Skin of body (tissue), 2 donors: ENCODE data around the gene SPECC1. TPM values are rescaled to one million over a fixed set of nuclear protein-coding genes. Genes with fewer than 3 reads are reported as not detected.
"Not testable (repeated sequence)": the region's sequence is repeated elsewhere in the genome, so short reads cannot be mapped to it uniquely, and the experiment has no call there.

Experiments
- DNase-seq: peaks from one replicate; lab custom pipeline; 2025; lab: John Stamatoyannopoulos, UW
- total RNA-seq: library from RNA; depleted of rRNA; stranded (reverse); fragments of >200 nt; gene quantifications from one replicate; pipeline ENCODE4 v1.2.3, GENCODE V29; 2014

Gene SPECC1
- total RNA-seq, 1 donor from 2014 or later: 21.3 TPM

DNA sequence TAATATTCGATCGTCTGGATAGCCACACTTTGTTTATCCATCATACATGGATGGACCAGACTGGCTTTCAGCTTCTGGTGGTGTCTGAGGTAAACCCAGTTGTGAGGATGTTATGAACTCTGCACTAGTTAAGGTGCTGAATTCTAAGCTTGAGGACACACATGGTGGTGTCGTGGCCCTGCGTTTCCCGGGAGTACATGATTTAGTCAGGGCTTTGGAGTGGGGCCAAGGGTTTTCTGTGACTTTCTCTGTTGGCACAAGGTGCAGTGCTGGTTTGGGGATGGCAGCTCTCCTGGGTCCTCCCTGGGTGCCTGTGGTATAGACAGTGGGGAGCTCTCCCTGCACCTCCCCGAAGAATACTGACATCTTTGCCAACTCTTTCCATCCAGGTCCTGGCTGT lies 116.6 kb downstream of the SPECC1 start:
- DNase-seq: no peak

DNA sequence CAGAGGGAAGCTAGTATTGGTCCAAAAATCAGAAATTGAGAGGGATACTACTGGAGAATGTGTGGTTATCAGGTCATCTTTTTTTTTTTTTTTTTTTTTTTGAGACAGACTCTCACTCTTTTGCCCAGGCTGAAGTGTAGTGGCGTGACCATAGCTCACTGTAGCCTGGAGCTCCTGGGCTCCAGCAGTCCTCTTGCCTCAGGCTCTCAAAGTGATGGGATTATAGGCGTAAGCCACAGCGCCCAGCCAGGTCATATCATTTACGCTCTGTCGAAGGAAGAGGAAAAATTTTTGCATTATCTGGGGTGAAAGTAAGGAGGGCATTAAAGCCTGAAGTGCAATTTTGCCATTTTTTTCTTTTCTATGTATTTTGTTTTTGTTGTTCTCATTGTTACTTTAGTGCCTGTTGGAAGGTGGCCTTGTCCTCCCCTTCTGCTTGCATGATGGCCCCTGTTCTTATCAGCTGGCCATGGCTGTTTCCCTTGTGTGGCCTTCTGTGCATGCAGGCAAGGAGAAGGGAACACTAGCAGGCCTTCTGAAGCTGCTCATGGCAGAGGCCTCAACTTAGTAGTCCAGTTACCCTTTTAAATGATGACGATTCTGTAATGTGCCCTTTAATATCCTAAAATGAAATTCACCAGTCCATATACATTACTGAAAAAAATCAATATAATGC lies 118.3 kb downstream of the SPECC1 start:
- DNase-seq: no peak

DNA sequence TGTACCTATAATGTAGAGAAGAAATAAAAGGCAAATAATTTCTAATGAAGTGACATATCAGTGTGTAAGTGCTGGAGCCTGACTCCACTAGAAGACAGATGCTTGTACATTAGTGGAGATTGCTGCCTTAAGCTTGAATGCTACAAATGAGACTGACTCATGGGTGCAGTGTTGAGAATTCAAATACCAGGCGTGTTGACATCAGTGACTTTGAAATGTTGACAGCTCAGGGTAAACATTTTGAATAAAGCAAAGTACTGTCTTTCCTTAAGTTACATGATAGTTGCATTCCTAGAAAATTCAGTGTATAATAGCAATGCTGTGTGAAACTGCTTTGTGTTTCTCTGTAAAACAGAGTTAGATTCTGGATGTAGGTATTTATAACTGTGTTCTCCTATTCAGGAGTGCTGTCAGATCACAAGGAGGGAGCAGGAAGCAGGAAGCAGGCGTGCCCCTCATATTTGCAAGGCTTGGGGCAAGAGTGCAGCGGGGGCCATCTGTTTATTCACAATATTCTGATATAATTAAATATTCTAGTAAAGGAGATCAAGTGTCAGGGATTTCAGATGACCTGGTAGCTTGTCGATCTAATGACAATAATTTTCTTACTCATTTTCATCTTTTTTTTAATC lies 119.0 kb downstream of the SPECC1 start:
- no peak for DNase-seq

DNA sequence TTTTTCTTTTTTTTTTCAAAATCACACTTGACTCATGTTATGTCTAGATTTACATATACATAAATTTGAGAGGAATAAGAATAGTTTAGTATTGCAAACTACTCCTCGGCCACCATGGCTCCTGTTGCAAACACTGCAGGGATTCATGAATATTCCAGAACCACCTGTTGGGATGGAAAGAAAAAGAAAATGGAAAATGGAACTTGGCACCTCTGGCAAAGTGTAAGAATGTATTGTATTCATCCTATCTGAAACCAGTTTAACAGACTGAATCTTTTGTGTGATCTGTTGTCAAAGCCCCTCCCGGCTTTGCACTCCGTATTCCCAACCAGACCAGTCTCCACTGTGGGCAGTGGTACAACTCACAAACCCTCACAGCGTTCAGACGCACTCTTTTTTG lies 124.4 kb downstream of the SPECC1 start:
- no peak for DNase-seq

DNA sequence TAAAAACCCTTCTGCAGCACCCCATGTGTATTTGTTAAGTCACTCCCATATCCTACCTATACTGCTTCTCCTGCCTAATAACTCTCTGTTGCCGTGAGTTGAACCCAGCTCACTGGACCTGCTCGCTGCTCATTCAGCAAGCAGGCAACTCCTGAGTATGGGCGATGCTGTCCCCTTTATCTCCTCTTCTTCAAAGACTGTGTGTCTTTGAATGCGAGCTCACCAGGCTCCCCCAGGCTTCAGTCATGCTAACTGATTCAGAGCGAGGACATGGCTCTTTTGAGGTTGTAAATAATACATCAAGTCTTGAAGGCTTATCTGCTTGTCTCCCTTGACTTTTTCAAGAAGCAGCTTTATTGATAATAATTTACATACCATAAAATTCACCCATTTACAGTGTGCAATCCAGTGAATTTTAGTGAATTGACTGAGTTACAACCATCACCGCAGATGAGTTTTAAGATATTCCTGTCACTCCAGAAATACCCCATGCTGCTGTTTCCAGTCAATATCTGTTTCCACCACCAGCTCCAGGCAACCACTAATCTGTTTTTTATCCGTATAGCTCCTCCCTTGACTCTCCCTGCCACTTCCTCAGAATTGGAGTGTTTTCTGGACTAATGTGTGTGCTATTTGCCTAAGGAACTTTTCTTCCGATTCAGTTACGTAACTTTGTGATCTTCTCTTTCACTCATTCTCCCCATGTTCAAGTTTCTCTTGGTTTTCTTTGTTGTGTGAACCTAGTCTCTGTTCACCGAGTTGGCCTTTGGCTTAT lies 132.2 kb downstream of the SPECC1 start:
- no peak for DNase-seq

DNA sequence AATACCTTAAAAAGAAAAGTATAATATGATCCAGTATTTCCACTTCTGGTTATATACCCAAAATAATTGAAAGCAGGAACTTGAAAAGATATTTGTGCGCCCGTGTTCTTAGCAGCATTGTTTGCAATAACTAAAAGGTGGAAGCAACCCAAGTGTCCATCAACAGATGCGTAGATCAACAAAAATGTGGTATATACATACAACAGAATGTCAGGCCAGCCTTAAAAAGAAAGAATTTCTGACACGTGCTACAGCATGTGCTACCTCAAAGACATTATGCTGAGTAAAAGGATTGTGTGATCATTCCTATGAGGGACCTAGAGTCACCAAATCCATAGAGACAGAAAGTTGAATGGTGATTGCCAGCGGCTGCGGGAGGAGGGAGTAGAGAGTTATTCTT lies 133.1 kb downstream of the SPECC1 start:
- DNase-seq: no peak

DNA sequence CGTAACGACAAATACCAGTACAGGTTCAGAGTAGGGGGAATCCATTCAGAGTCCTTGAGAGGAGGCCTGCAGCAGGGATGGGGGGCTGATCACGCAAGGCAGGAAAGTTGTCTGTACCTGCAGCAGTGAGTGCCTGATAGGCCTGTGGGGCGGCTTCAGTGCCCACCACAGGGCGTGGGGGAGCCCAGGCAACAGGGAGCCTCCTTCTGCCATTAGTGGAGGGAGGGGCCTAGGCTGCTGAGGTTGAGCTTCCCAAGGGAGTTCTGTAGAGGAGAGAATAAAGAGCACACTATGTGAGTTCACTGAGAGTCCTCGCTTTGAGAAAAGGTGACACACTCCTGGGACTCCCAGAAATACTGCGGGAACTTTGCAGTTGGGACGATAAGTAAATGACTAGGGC lies 134.6 kb downstream of the SPECC1 start:
- DNase-seq: no peak

DNA sequence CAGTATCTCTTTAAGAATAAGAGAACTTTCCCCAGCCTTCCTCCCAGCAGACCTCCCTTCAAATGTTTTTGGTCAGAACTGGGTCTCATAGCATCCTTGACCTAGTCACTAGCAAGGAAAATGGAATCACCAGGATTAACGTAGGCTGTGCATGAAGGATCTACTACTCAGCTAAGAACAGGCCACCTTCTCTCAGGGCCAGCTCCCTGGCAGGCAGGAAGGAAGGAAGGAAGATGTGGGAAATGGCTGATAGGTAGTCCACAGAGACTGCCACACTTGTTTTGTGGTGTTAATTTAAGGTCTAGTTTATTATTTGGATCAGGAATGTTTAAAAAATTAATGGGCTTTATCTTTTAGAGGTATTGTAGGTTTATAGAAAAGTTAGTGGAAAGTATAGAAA lies 136.4 kb downstream of the SPECC1 start:
- DNase-seq: no peak

DNA sequence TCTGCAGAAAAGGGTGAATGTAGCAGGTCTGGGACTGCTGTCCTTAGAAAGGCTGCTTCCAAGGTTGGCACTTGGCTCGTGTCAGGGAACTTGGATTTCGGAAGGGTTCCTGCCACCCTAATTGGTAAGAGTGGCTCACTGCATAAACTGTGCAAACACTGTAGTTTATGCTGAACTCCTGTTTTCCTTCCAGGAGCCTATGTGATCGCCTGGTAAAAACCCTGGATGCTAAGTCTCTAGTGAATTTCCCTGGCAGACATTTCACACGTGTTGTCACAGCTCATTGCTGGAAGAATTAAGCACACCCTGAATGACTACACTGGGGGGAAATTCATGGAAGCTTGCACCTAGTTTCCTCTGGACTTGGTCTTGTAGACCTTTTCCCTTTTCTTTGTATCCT lies 140.1 kb downstream of the SPECC1 start:
- no peak for DNase-seq

DNA sequence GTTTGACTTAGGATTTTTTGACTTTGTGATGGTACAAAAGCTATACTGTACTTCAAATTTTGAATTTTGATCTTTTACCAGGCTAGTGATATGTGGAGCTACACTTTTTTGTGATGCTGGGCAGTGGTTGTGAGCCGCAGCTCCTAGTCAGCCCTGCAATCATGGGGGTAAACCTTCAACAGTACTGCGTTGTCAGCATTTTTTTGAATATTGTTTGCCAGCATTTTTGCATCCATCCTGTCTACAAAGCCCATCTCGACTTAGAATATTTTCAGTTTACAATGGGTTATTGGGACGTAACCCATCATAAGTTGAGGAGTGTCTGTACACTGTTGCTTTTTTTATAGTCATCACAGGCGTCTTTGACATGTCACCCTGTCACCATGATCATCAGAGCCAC lies 142.0 kb downstream of the SPECC1 start:
- no peak for DNase-seq

DNA sequence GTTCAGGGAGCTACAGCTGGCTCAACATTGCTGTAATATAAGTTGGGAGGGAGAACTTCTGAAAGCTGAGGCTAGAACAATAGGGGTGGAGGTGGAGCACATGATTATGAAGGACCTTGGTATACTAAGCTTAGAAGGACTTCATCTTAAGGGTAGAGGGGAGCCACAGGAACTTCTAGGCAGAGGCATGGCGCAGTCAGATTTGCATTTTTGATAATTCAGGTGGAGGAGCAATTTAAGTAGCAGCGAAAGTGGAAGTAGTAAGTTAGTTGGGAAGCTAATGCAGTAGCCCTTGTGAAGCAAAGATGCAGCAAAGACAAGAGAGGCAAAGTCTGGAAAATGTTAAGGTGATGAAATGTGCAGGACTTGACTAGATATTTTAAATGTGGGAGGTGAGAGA lies 144.1 kb downstream of the SPECC1 start:
- no peak for DNase-seq

DNA sequence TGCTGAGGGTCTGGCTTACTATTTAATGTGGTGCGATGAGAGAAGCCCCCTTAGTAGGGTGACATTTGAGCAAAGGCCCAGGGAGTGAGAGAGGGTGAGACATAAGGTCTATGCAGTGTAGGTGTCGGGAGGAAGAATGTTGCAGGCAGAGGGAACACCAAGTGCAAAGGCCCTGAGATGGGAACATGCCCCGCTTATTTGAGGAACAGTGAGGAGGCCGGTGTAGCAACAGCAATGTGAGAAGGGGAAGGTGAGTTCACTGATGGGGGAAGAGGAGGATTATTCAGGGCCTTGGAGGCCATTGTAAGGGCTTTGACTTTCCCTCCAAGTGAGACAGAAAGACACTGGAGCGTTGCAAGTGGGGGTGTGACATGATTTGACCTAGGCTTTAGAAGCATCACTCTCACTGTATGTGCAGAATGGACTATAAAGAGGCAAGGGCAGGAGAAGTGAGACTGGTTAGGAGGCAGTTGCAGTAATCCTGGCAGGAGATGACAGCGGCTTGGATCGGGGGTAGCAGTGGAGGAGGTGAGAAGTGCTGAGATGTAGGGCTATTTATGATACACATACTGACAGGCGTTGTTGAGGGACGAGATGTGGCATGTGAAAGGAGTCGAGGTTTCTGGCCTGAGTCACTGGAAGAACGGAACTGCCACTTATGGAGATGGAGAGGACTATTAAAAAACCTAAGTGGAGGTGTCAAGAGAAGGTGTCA lies 145.3 kb downstream of the SPECC1 start:
- no peak for DNase-seq

DNA sequence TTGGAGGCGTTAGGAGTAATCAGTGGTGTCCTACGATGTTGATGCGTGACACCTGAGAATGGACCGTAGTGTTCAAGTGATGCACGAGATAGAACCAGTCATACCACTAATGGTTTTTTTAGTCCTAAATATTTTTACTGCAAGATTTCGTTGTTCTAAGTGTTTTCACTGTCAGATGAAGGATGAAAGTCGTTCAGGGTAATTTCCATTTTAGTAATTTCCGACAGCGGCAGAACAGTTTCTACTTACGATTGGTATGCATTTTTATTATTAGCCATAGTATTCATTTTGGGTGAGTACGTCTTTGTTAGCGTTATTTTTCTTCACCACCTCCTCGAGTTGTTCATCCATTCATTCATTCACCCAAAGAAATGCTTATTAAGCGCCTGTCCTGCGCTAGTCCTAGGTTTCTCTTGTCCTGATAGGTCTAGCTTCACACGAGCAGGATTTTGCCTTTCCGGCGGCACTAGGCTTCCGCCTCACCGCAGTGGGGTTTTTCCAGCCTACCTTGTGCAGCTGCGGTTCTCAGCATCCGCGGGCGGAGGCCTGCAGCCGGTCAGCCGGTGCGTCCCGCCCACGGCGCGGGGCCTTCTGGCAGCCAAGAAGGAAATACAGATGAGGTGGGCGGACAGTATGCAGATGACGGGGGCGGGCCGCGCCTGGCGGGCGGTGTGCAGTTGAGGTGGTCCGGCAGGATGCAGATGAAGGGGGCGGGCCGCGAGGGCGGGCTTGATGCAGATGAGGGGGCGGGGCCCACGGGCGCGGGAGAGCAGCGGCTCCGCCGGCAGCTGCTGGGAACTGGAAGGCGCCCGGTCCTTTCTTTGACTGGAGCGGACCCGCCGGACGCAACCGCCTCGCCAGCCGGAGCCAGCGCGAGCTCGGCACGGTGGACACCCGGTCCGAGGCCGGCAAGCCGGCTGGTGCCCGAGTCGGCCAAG lies 146.4 kb downstream of the SPECC1 start:
- DNase-seq: peak; percentile 78

DNA sequence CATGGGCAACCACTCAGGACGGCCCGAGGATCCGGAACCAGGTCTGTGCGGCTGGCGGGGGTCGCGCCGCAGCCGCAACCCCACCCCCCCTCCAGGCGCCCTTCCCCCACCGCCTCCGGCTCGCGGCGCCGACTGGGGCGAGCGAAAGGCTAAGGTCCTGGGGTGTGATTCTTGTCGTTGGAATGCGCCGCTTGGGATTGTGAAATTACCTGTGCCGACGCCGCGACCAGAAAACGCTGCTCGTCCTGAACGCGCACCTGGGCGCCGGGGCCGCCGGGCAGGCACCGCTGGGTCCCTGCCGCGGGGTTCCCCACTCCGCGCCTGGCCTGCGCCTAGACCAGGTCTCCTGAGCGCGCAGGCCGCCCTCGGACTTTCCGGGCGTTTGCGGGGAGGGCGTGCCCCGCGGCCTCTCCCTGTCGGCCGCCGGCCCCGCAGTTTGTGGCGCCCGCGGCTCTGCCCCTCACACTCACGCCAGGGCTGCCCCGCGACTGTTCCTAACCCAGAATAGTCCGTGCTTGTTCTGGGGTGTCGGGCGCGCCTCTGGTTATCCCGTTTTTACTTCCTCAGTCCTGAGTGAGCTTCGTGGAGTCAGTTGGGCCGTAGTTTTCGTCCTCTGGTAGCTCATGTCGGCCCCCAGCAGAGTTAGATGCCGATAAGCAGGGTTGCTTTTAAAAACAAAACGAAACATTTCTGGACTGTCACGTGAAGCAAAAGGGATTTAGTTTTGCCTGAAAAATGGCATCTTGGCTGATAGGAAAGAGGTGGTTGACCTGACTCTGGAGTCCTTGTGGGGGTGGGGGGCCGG lies 147.2 kb downstream of the SPECC1 start:
- no peak for DNase-seq

DNA sequence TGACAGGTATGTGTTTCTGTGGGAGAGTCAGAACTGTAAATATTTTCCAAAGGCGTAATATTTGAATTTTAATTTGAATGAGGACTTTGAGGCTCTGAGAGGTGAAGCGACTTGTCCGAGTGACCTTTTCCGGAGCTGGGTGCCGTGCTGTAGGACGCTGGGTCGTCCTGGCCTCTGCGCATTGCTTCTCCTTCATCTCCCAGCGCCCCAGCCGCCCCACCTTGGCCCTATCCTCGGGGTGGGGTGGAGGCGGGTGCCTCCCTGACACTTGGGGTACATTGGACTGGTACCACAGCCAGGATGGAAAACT lies 147.8 kb downstream of the SPECC1 start:
- no peak for DNase-seq

DNA sequence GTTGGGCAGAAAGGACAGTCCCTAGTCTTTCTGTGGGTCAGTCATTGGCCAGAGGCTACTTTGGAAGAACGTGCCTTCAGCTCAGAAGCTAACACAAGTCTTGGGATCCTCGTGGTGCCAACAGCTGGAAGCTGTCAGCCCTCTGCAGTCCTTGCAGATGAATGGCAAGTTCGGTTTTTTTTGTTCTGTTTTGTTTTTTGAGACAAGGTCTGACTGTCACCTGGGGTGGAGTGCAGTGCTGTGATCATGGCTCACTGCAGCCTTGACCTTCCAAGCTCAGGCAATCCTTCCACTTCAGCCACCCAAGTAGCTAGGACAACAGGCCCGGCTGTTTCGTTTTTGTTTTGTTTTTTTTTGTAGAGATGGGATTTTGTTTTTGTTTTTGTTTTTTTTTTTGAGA lies 149.4 kb downstream of the SPECC1 start:
- no peak for DNase-seq

DNA sequence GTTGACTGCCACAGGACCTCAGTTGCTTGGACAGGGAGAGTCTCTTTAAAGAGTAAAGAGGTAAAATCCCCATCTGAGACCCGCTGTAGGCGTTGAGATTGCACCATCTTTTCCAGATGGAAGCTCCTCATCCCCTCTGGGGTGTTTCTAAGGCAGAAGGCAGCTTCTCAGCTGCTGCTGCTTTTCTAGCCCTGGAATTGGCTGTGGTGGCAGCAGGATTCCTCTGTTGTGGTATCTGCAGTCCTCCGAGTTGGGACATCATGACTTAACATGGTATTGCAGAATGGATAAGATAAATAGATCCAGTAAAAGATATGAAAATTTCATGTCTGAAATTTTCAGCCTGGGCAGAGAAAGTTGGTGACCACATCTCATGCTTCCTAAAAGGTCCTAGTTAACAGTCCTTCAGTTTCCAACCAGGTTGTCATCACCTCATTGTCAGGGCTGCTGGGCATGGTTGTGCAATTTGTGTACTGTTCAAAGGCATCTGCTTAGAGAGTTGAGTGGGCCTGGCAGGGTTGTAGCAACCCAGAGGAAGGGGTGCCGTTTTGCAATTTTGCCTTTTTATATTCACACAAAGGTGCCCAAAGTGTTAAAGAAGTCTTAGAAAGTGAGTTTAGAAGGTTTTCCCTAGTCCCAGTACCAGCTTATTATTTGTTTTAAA lies 150.4 kb downstream of the SPECC1 start:
- no peak for DNase-seq

DNA sequence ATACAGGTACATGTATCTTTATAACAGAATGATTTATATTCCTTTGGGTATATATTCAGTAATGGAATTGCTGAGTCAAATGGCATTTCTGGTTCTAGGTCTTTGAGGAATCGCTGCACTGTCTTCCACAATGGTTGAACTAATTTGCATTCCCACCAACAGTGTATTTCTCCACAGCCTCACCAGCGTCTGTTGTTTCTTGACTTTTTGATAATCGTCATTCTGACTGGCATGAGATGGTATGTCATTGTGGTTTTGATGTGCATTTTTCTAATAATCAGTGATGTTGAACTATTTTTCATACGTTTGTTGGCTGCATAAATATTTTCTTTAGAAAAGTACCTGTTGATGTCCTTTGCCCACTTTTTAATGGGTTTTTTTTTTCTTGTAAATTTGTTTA lies 156.4 kb downstream of the SPECC1 start:
- DNase-seq: not testable (repeated sequence)

DNA sequence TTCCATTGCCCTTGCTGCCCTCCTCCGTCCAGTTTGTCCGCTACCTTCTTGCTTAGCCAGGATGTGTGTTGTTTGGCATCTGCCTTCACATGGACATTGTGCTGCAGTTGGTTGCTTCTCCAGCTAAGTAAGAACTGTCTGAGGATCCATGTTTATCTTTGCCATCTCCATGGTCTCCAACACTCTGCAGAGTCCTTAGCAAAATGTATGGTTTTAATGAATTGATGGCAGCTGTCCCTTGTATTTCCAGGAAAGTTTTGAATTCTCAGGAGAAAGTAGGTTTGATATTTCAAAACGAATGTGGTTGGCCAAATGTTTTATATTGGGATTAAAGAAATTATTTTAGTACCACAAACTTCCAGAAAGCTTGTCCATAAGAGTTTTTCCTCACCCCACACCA lies 160.9 kb downstream of the SPECC1 start:
- no peak for DNase-seq
